Parathyroid adenoma (tissue), 2 donors: Measurements from ENCODE around the gene FAM204A.

ENCODE experiments used
- H2AFZ ChIP-seq: fragments of 300-600 bp; sonication (generic); one replicate; pipeline ENCODE4 v1.7.0; 2017; ENCODE audit warnings: antibody characterized with exemption, mild to moderate bottlenecking
- H3K27ac ChIP-seq: fragments of 300-600 bp; sonication (generic); one replicate; pipeline ENCODE4 v1.7.0; 2017
- H3K27me3 ChIP-seq: fragments of 300-600 bp; sonication (generic); one replicate; pipeline ENCODE4 v1.7.0; 2017; ENCODE audit warnings: low read length; ENCODE audit not compliant: control insufficient read depth, insufficient read depth
- H3K36me3 ChIP-seq: fragments of 300-600 bp; sonication (generic); one replicate; pipeline ENCODE4 v1.7.0; 2017; ENCODE audit warnings: low read length; ENCODE audit not compliant: control insufficient read depth, insufficient read depth
- H3K4me1 ChIP-seq: fragments of 300-600 bp; sonication (generic); one replicate; pipeline ENCODE4 v1.7.0; 2017; ENCODE audit warnings: control low read depth
- H3K4me2 ChIP-seq: fragments of 300-600 bp; sonication (generic); one replicate; pipeline ENCODE4 v1.7.0; 2017; ENCODE audit warnings: low read length
- H3K4me3 ChIP-seq: fragments of 300-600 bp; sonication (generic); one replicate; pipeline ENCODE4 v1.7.0; 2017; ENCODE audit warnings: low read depth, low read length
- H3K79me2 ChIP-seq: fragments of 300-600 bp; sonication (generic); one replicate; pipeline ENCODE4 v1.7.0; 2017; ENCODE audit warnings: control low read depth
- H3K9ac ChIP-seq: fragments of 300-600 bp; sonication (generic); one replicate; pipeline ENCODE4 v1.7.0; 2017; ENCODE audit warnings: mild to moderate bottlenecking
- H3K9me3 ChIP-seq: fragments of 300-600 bp; sonication (generic); one replicate; pipeline ENCODE4 v1.7.0; 2017; ENCODE audit warnings: low read length; ENCODE audit not compliant: control insufficient read depth
- CTCF ChIP-seq: fragments of 300-600 bp; sonication (generic); IDR thresholded peaks from one replicate; pipeline ENCODE4 v1.7.0; 2017; ENCODE audit warnings: antibody characterized with exemption, mild to moderate bottlenecking
- donor health status: primary hyperparathyroidism.

The FAM204A gene

GRCh38 chr10:118259288-118259906 lies 82.7 kb downstream of the FAM204A start:
- H3K79me2 ChIP-seq = no peaks in the 10 kb centered on the region
- no peak overlapping the region for H2AFZ ChIP-seq
- no peak overlapping the region for H3K4me2 ChIP-seq
- no peaks in the 10 kb centered on the region for H3K4me1 ChIP-seq
- TF ChIP-seq CTCF = peak; percentile 24
- H3K27me3 ChIP-seq = no peaks in the 10 kb centered on the region
- H3K27ac ChIP-seq = no peak overlapping the region
- H3K4me3 ChIP-seq = no peak overlapping the region
- H3K9me3 ChIP-seq = no peaks in the 10 kb centered on the region
- no peak overlapping the region for H3K9ac ChIP-seq
- H3K36me3 ChIP-seq = no peaks in the 10 kb centered on the region

- H2AFZ ChIP-seq = no peak overlapping the region
- H3K36me3 ChIP-seq = no peaks in the 10 kb centered on the region
- H3K27me3 ChIP-seq = no peaks in the 10 kb centered on the region
- H3K4me2 ChIP-seq = no peak overlapping the region
- H3K27ac ChIP-seq = no peak overlapping the region
- H3K4me1 ChIP-seq = no peaks in the 10 kb centered on the region
- no peak for TF ChIP-seq CTCF
- no peak overlapping the region for H3K4me3 ChIP-seq
- no peaks in the 10 kb centered on the region for H3K9me3 ChIP-seq
- no peaks in the 10 kb centered on the region for H3K79me2 ChIP-seq
- H3K9ac ChIP-seq = no peak overlapping the region
Measured at GRCh38 chr10:118258285-118258684, 83.8 kb downstream of the FAM204A start.

GRCh38 chr10:118256825-118257570 lies 85.1 kb downstream of the FAM204A start:
- Histone ChIP-seq H3K4me1 (no peaks in the 10 kb centered on the region), H3K27ac (no peak overlapping the region), H3K79me2 (no peaks in the 10 kb centered on the region), H3K27me3 (no peaks in the 10 kb centered on the region), H3K9ac (no peak overlapping the region), H3K36me3 (no peaks in the 10 kb centered on the region), H3K9me3 (no peaks in the 10 kb centered on the region), H3K4me3 (no peak overlapping the region), H2AFZ (no peak overlapping the region), H3K4me2 (no peak overlapping the region)
- no peak for TF ChIP-seq CTCF

GRCh38 chr10:118256209-118256608 lies 85.9 kb downstream of the FAM204A start:
- Histone ChIP-seq H3K36me3 (no peaks in the 10 kb centered on the region), H3K9me3 (no peaks in the 10 kb centered on the region), H3K9ac (no peak overlapping the region), H3K27ac (no peak overlapping the region), H2AFZ (no peak overlapping the region), H3K4me3 (no peak overlapping the region), H3K4me2 (no peak overlapping the region), H3K4me1 (no peaks in the 10 kb centered on the region), H3K79me2 (no peaks in the 10 kb centered on the region), H3K27me3 (no peaks in the 10 kb centered on the region)
- TF ChIP-seq CTCF = no peak

- Histone ChIP-seq H3K36me3 (no peaks in the 10 kb centered on the region), H3K4me2 (no peak overlapping the region), H3K79me2 (no peaks in the 10 kb centered on the region), H2AFZ (no peak overlapping the region), H3K9ac (no peak overlapping the region), H3K27me3 (no peaks in the 10 kb centered on the region), H3K9me3 (no peaks in the 10 kb centered on the region), H3K27ac (no peak overlapping the region), H3K4me1 (no peaks in the 10 kb centered on the region), H3K4me3 (no peak overlapping the region)
- no peak for TF ChIP-seq CTCF
Measured at GRCh38 chr10:118255355-118255754, 86.8 kb downstream of the FAM204A start.
